GM21576 (cell line): ENCODE measurements around the gene USP7.

Source experiments
- ATAC-seq: cut with Tn5 transposase; IDR thresholded peaks from one replicate; pipeline ENCODE4 v1.9.1; 2021; ENCODE audit warnings: mild to moderate bottlenecking, moderate library complexity; ENCODE audit not compliant: unreplicated experiment

Gene USP7

DNA sequence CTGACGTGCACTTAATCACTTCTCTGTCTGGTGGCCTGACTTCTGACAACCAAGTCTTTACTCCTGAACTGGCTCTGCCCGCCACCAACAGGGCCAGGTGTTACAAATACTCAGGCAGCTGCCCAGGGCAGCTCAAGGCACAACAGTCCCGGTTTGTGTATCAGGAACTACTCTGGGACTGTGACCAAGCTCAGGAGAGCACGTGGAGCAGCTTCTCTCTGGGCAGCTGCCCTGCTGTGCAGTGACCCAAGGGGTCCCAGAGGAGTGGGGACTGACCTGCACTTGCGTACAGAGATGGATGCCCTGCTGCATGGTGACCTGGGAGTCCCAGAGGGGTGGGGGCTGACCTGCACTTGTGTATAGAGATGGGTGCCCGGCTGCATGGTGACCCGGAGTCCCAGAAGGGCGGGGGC, 59.7 kb downstream of the USP7 start:
- no peak for ATAC-seq

- no peak for ATAC-seq
These were observed 60.7 kb downstream of the USP7 start for GRCh38 chr16:8903004-8903403.

- no peak for ATAC-seq
These were observed 62.3 kb downstream of the USP7 start for GRCh38 chr16:8901320-8901861.

DNA sequence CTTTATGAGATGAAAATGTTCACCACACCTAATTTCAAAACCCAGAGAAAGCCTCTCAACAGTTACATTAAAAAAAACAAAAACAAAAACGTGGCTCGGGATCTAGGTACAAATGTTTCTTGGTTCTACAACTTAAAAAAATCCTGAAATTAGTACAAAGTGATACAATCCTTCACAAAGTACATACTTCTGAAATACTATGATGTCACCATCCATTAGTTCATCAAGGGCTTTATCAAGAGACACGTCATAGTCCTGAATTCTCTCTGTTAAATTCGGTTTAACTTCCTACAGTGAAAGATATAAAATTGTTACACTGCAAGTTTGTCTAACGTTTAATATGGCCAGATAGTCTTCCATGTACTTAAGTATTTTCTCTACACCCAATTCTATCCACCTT, 63.4 kb downstream of the USP7 start:
- ATAC-seq = no peak

DNA sequence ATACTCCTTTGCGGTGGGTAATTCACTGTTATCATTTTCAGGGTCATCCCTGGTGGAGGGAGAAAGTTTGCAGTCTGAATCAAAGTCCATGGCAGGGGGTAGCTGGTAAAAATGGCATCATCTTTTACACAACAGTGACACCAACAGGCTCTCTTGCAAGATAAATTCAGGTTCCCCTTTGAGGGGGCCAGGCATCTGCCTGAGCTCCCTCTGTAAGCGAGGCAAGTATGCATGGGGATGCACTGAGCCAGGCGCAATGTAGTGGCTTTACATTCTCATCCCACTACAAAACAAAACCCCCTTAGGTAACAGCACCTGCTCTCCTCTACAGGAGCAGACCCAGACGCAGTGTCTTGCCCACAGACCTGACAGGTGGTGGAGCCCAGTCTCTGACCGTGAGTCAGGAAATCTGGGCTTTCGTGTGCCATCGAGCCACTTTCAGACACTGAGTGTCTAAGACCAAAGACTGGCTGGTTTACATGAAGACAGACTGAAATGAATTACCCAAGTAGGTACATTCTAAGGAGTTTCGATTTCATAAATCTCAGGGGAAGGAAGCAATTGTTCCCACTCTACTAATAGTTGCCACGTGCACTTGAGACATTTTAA, 63.9 kb downstream of the USP7 start:
- no peak for ATAC-seq

DNA sequence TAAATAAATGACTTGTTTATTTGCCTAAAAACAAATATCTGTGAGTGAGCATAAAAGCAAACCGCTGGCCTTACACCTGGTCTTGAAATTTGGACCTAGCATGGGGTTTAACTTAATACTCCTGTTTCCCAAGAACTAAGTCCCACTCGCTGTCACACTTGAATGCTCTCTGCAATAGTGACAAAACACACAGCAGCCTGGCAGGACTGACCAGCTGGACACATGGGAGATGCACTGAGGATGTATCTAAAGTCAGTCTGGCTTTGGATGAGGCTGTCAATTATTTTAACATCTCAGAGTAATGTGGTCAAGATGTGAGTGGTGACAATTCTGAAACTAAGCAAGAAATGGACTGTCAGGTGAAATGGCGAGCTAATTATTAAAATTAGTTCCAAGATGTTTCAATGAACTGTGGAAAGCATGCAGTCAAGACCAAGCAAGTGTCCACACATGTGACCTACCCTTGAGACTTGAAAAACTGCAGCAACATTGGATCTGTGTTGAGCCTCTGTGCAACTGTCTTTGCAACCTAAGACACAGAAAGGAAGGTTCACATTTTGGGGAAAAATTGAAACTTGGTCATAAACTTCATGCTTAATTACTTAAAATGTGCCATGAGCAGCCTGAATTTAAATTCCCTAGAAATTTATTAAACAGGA, 64.9 kb downstream of the USP7 start:
- no peak for ATAC-seq

- no peak for ATAC-seq
These were observed 68.9 kb downstream of the USP7 start for GRCh38 chr16:8894736-8895334.

- ATAC-seq = no peak
These were observed 69.6 kb downstream of the USP7 start for GRCh38 chr16:8893976-8894690.

DNA sequence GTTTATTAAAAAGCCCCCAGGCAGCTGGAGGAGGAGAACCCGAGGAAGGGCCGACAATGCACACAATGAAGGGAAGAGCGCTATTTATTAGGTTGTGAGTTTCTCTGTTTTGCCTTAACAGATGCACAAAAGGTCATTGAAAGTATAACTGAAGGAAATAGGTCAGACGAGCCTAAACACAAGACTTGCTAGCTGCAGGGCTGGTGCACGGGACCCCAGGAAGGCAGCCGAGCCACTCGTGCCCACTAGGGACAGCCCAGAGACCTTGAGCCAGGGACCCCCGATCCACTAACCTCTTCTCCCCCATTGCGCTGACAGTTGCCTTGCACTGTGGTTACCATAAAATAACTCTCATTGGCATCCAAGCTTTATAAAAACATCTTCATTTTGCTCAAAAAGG, 70.3 kb downstream of the USP7 start:
- no peak for ATAC-seq

DNA sequence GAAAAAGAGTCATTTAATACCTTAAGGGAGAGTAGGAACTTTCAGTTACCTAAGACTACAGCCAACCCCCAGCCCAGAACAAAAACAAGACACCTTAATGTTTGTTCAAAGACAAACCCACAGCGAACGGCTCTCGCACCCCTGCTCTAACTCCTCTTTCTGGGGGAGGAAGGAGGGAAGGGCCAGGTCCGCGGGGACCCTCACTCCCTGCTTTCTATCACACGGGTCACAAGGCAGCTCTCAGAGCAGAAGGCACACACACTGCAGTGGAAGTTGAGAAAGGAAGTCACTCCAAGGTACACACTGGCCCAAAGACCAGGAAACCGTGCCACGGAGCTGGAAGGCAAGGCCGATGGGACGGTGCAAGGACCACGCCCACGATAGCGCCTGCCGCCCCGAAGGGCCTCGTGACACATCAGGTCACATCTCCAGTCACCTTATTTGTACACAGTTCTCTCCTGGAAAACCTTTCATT, 71.6 kb downstream of the USP7 start:
- peak; percentile 15 for ATAC-seq

- ATAC-seq = no peak
These were observed 73.2 kb downstream of the USP7 start for GRCh38 chr16:8890549-8890921.

DNA sequence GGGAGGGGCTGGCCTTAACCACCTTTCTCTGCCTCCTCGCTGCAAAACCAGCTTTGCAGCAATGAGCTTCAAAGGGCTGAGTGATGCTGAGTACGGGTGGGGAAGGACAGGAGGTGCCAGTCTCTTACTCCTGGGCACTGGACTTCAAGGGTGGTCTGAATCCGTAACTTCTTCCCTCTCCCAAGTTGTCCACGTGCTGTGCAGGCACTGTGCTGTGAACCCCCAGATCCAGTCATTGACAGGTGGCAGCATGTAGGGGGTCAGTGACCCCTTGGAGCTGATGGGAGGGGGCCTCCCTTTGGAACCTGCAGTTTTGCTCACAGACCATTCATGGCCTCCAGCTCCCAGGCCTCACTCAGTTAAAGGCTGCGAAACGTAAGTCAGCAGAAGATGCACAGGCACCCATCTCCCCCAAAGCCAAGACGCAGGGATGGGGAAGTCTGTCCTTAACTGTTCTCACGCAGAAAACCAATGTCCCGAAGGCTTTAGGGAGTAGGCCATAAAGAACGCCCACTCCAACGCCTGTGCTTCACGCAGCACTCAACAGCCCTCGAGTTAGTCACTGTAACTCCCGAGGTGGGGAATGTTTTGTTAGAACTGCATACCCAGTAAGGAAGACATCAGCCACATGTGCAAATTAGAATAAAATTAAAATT, 73.7 kb downstream of the USP7 start:
- no peak for ATAC-seq

- no peak for ATAC-seq
These were observed 74.5 kb downstream of the USP7 start for GRCh38 chr16:8888951-8889892.

DNA sequence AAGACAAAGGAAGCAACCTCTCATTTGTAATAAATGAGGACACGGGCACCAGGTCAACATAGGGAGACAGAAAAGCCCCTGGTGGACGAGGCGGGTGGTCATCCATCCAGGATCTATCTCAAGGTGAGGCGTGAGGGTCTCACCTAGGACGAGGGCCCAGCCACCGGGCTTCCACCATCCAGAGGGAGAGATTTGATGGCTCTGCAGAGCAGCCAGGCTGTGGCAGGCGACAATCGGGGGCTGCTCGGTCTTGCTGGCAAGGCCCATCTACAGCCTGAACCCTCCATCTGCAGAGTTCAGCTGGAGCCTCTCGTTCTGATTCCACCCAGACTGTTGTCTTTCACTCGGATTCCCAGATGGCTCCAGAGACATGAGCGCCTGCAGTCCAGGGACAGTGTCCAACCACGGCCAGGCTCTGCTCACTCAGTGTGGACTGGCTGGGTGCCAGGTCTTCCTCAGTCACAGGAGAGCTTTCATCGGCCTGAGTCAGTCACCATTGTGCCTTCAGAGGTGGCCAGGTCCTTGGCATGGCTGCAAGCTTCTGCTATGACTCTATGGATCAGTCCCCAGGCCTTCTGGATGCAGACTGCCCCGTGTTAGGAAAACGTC, 75.7 kb downstream of the USP7 start:
- no peak for ATAC-seq

- no peak for ATAC-seq
These were observed 76.3 kb downstream of the USP7 start for GRCh38 chr16:8887431-8887765.

DNA sequence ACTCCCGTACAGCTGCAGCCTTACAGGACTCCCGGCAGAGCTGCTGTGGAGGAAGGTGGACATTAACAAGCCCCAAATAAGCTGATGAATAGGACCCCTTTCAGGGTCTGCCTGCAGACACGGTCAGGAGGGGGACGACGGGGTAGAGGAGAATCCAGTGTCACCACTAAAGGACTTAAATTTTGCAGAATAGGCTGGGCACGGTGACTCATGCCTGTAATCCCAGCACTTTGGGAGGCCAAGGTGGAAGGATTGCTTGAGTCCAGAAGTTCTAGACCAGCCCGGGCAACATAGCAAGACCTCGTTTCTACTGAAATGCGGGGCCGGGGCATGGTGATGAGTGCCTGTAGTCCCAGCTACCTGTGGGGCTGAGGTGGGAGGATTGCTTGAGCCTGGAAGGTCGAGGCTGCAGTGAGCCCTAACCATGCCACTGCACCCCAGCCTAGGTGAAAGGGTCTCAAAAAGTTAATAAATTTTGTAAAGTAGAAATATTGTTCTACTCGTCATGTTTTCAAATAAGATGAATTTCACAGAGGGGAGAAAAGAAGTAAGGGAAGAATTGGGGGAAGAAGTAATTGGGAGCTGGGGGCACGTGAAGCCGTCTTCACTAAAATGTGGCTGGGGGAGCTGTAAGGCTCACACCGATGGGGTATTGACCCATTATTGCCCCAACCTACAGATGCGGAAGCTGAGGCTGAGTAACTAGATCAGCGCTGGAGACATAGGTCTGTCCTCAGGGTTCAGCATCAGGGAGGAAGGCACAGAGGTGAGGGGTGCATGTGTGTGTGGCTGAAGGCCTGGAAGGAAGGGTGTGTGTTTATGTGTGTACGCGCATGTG, 76.9 kb downstream of the USP7 start:
- ATAC-seq = no peak

- ATAC-seq = no peak
These were observed 77.8 kb downstream of the USP7 start for GRCh38 chr16:8885674-8886592.
